AG10803 (cell line): ENCODE results near the gene CAPZB.
"Not testable (repeated sequence)": the region's sequence is repeated elsewhere in the genome, so short reads cannot be mapped to it uniquely, and the experiment has no call there.

Source experiments
- DNase-seq: peaks from one replicate; pipeline ENCODE4 v3.0.0; 2010; ENCODE audit warnings: low read depth
- H3K4me3 ChIP-seq: 2 replicates; pipeline ENCODE4 v1.5.1; 2011; ENCODE audit warnings: mild to moderate bottlenecking, low read length, control low read depth
- CTCF ChIP-seq: conservative IDR thresholded peaks from 2 replicates; pipeline ENCODE4 v1.5.1; 2011; ENCODE audit warnings: mild to moderate bottlenecking, low read length, control low read depth, inconsistent platforms

Gene CAPZB

GRCh38 chr1:19525607-19526545, 40.5 kb upstream of the CAPZB start:
- no peak for TF ChIP-seq CTCF
- H3K4me3 ChIP-seq, result no peak overlapping the region
- DNase-seq, result no peak

GRCh38 chr1:19524791-19525190, 39.5 kb upstream of the CAPZB start:
- no peak for TF ChIP-seq CTCF
- H3K4me3 ChIP-seq, result no peak overlapping the region
- no peak for DNase-seq

- not testable (repeated sequence) for H3K4me3 ChIP-seq
Observed at GRCh38 chr1:19522570-19522969, 37.2 kb upstream of the CAPZB start.

GRCh38 chr1:19521411-19521810, 36.1 kb upstream of the CAPZB start:
- DNase-seq, result no peak
- no peak for TF ChIP-seq CTCF

More at GRCh38 chr1:19522570-19522969, 37.2 kb upstream of the CAPZB start:
- DNase-seq, result not testable (repeated sequence)

GRCh38 chr1:19517017-19517416, 31.7 kb upstream of the CAPZB start:
- no peak for TF ChIP-seq CTCF
- no peak for DNase-seq
- no peak overlapping the region for H3K4me3 ChIP-seq

More at GRCh38 chr1:19521411-19521810, 36.1 kb upstream of the CAPZB start:
- no peak overlapping the region for H3K4me3 ChIP-seq

- TF ChIP-seq CTCF, result no peak
- DNase-seq, result no peak
- no peak overlapping the region for H3K4me3 ChIP-seq
Observed at GRCh38 chr1:19515201-19515600, 29.9 kb upstream of the CAPZB start.

GRCh38 chr1:19514391-19514831, 29.1 kb upstream of the CAPZB start:
- DNase-seq, result no peak
- no peak overlapping the region for H3K4me3 ChIP-seq
- no peak for TF ChIP-seq CTCF
